HG02623 (cell line): ENCODE data around the gene MTCH2.
"Not testable (repeated sequence)": the region's sequence is repeated elsewhere in the genome, so short reads cannot be mapped to it uniquely, and the experiment has no call there.

ENCODE experiments used
- ATAC-seq: cut with Tn5 transposase; IDR thresholded peaks from one replicate; pipeline ENCODE4 v1.9.1; 2021; ENCODE audit warnings: moderate library complexity; ENCODE audit not compliant: unreplicated experiment

The MTCH2 gene

GRCh38 chr11:47640506-47640905 lies 1.9 kb downstream of the MTCH2 start:
- ATAC-seq = not testable (repeated sequence)

- not testable (repeated sequence) for ATAC-seq
These were observed 6.0 kb downstream of the MTCH2 start for GRCh38 chr11:47636331-47636730.

- no peak for ATAC-seq
These were observed 10.9 kb downstream of the MTCH2 start for GRCh38 chr11:47631473-47631872.

- no peak for ATAC-seq
These were observed 14.3 kb downstream of the MTCH2 start for GRCh38 chr11:47628026-47628425.

GRCh38 chr11:47626234-47626633 lies 16.1 kb downstream of the MTCH2 start:
- ATAC-seq = no peak

- no peak for ATAC-seq
These were observed 21.5 kb downstream of the MTCH2 start for GRCh38 chr11:47620836-47621378.

GRCh38 chr11:47617417-47617809 lies 24.9 kb downstream of the MTCH2 start:
- no peak for ATAC-seq

- ATAC-seq = no peak
These were observed 25.5 kb downstream of the MTCH2 start for GRCh38 chr11:47616726-47617416.

GRCh38 chr11:47615249-47615648 lies 27.1 kb downstream of the MTCH2 start:
- no peak for ATAC-seq

GRCh38 chr11:47611348-47611794 lies 31.0 kb downstream of the MTCH2 start:
- ATAC-seq = peak; percentile 79

GRCh38 chr11:47609675-47610074 lies 32.7 kb downstream of the MTCH2 start:
- ATAC-seq = no peak

GRCh38 chr11:47607380-47607779 lies 35.0 kb downstream of the MTCH2 start:
- no peak for ATAC-seq

GRCh38 chr11:47606731-47607130 lies 35.6 kb downstream of the MTCH2 start:
- ATAC-seq = no peak

- no peak for ATAC-seq
These were observed 36.4 kb downstream of the MTCH2 start for GRCh38 chr11:47605921-47606320.

- no peak for ATAC-seq
These were observed 39.1 kb downstream of the MTCH2 start for GRCh38 chr11:47603295-47603694.

GRCh38 chr11:47599902-47600301 lies 42.5 kb downstream of the MTCH2 start:
- no peak for ATAC-seq

- no peak for ATAC-seq
These were observed 46.4 kb downstream of the MTCH2 start for GRCh38 chr11:47595967-47596366.

- no peak for ATAC-seq
These were observed 47.3 kb downstream of the MTCH2 start for GRCh38 chr11:47595029-47595428.

- ATAC-seq = no peak
These were observed 48.2 kb downstream of the MTCH2 start, which contains the start of gene C1QTNF4 for GRCh38 chr11:47593934-47594855. Gene C1QTNF4, minus strand, starts transcription at chr11:47594411. Its CDS starts 3,601 bp downstream, at chr11:47590810.

- ATAC-seq = no peak
These were observed 48.8 kb downstream of the MTCH2 start for GRCh38 chr11:47593492-47593933.

GRCh38 chr11:47592970-47593369 lies 49.4 kb downstream of the MTCH2 start:
- no peak for ATAC-seq

- no peak for ATAC-seq
These were observed 50.1 kb downstream of the MTCH2 start for GRCh38 chr11:47592251-47592650.
